Measurements from ENCODE around the gene OTOA. TPM values are rescaled to one million over a fixed set of nuclear protein-coding genes. Genes with fewer than 3 reads are reported as not detected.

OTOA gene
- total and polyA plus RNA-seq, 12 donors = 0.16 to 15.7 (median 0.90) TPM; not detected in 2

DNA sequence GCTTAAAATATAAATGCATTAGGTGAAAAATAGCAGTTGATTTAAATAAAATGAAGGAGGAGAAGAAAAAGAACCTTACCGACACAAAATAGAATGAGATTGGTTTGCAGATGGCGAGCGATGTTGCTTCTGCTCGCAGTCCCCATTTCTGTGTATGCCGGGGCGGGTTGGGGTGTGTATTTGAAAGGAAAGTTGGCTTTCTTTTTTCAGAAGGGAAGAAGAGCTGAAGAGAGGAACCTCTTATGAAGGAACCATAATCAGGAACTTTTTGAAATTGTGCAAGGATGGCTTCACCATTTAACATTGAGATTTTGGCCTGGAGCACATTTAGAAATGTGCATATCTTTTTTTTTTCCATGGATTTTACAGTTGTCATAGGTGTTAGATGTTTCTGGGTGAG is 11.3 kb upstream of the OTOA start, which contains the start of gene IGSF6:
Gene IGSF6 (minus strand): TSS at position 156 of the 400 bp plus-strand sequence. CDS start 10 bp downstream, at position 146.
- peaks cover 4 to 35% of the 10 kb centered on the region in 2 donors for H3K4me1 ChIP-seq (replicated peaks in 1 of 2)
- H3K36me3 ChIP-seq (replicated peaks in 1 of 2) = no peaks in the 10 kb centered on the region
- peak within 1 kb of the TSS in 1 of 4 donors; percentile 17 for H3K4me3 ChIP-seq
- peak in 1 of 2 donors; percentile 28 for TF ChIP-seq POLR2A (IDR thresholded peaks at IDR 0.05)
- TF ChIP-seq, protein P1, sequence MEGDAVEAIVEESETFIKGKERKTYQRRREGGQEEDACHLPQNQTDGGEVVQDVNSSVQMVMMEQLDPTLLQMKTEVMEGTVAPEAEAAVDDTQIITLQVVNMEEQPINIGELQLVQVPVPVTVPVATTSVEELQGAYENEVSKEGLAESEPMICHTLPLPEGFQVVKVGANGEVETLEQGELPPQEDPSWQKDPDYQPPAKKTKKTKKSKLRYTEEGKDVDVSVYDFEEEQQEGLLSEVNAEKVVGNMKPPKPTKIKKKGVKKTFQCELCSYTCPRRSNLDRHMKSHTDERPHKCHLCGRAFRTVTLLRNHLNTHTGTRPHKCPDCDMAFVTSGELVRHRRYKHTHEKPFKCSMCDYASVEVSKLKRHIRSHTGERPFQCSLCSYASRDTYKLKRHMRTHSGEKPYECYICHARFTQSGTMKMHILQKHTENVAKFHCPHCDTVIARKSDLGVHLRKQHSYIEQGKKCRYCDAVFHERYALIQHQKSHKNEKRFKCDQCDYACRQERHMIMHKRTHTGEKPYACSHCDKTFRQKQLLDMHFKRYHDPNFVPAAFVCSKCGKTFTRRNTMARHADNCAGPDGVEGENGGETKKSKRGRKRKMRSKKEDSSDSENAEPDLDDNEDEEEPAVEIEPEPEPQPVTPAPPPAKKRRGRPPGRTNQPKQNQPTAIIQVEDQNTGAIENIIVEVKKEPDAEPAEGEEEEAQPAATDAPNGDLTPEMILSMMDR (IDR thresholded peaks at IDR 0.05) = no peak
- H3K9me3 ChIP-seq (replicated peaks in 1 of 3) = no peaks in the 10 kb centered on the region
- DNase-seq = no peak
- H3K27me3 ChIP-seq = no peaks in the 10 kb centered on the region
- WGBS, 4 donors = 73 to 89% (median 83%) methylated on average over 6 of the region's 6 CpGs
- H3K27ac ChIP-seq = peak within 1 kb of the TSS in 3 of 5 donors; percentile 10 to 54 (median 21)
- intact Hi-C loops (cut with DNase I) = loop anchor here in 1 of 2 donors (5.0 kb wide), 1 partner anchor 55 kb away; no protein-coding TSS in a partner anchor

DNA sequence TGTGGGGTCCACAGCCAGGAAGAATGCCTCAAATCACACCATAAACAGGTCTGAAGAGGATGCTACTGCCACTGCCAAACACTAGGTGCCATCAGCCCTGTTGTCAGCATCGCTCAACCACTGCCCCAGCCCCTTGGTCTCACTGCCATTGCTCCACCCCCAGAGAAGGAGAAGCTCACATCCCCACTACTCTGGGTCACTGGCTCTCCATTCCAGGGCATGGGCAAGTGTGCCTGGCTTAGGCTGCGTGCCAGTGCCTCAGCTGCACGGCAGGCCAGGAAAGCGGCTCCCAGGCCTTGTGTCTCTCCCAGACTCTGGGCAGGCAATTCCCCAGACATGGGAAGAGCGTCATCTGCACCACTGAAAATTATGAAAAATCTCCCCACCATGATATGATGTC is 10.2 kb upstream of the OTOA start:
- peaks cover 4 to 40% of the 10 kb centered on the region in 2 donors for H3K4me1 ChIP-seq (replicated peaks in 1 of 2)
- peak overlapping the region in 2 of 5 donors; percentile 21 to 41 for H3K27ac ChIP-seq
- 67 to 90% (median 87%) methylated on average over 4 to 5 of the region's 5 CpGs for WGBS, 4 donors
- no peaks in the 10 kb centered on the region for H3K27me3 ChIP-seq
- H3K9me3 ChIP-seq (replicated peaks in 1 of 3) = no peaks in the 10 kb centered on the region
- DNase-seq = no peak
- intact Hi-C loops (cut with DNase I) = loop anchor here in 1 of 2 donors (5.0 kb wide), 1 partner anchor 54 kb away; no protein-coding TSS in a partner anchor
- H3K4me3 ChIP-seq = no peak overlapping the region
- H3K36me3 ChIP-seq (replicated peaks in 1 of 2) = no peaks in the 10 kb centered on the region
- TF ChIP-seq, protein P1 (IDR thresholded peaks at IDR 0.05) = no peak
- no peak for TF ChIP-seq POLR2A (IDR thresholded peaks at IDR 0.05)

DNA sequence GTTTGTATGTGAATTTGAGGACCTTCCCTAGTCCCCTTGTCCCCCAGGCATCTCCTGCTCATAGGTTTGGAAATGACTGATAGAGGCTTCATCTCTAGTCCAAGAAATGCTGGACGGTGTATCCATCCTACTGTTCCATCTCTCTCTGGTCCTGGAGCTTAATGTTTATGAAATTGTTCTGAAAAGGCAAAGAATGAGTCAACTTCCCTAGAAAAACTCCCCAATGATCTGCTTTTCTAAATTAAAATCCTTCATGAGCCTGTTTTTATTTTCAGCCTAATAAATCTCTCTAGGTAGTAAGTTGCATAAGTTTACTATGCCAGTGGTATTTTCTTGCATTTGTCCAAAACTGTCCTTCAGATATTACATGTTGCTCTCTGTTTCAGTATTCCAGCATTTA is 9.3 kb upstream of the OTOA start:
- H3K4me3 ChIP-seq = no peak overlapping the region
- no peaks in the 10 kb centered on the region for H3K9me3 ChIP-seq (replicated peaks in 1 of 3)
- H3K27me3 ChIP-seq = no peaks in the 10 kb centered on the region
- 42 to 50% (median 45%) methylated on average over 1 of the region's 1 CpG for WGBS, 4 donors
- no peaks in the 10 kb centered on the region for H3K36me3 ChIP-seq (replicated peaks in 1 of 2)
- peaks cover 4 to 40% of the 10 kb centered on the region in 2 donors for H3K4me1 ChIP-seq (replicated peaks in 1 of 2)
- DNase-seq = no peak
- intact Hi-C loops (cut with DNase I) = loop anchor here in 1 of 2 donors (5.0 kb wide), 1 partner anchor 53 kb away; no protein-coding TSS in a partner anchor
- TF ChIP-seq POLR2A (IDR thresholded peaks at IDR 0.05) = no peak
- TF ChIP-seq, protein P1 (IDR thresholded peaks at IDR 0.05) = no peak
- H3K27ac ChIP-seq = peak overlapping the region in 3 of 5 donors; percentile 24 to 41 (median 31)

DNA sequence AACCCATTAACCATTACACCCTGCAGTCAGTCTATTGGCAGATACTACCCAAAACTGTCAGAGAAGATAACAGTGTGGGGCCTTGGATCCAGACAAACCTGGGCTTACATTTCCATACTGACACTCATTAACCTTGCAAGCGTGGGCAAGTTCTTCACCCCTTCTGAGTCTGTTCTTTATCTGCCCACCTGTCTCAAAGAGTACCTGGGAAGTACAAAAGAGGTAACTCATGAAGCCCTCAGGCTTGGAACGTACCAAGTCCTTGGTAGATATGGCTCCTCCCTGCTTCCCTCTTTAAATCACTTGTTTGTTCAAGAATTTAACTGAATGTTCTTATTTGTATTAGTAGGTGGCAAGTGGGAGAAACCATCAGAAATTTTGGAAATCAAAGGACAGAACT is 8.9 kb upstream of the OTOA start:
- Histone ChIP-seq H3K27me3 (no peaks in the 10 kb centered on the region), H3K36me3 (replicated peaks in 1 of 2) (no peaks in the 10 kb centered on the region), H3K27ac (peak overlapping the region in 3 of 5 donors; percentile 24 to 41 (median 27)), H3K4me3 (no peak overlapping the region), H3K4me1 (replicated peaks in 1 of 2) (peaks cover 4 to 40% of the 10 kb centered on the region in 2 donors), H3K9me3 (replicated peaks in 1 of 3) (no peaks in the 10 kb centered on the region)
- no peak for DNase-seq
- 33 to 57% (median 48%) methylated on average over 2 of the region's 2 CpGs for WGBS, 4 donors
- intact Hi-C loops (cut with DNase I) = loop anchor here (5.0 kb wide), 1 partner anchor 52 kb away; no protein-coding TSS in a partner anchor
- TF ChIP-seq POLR2A (IDR thresholded peaks at IDR 0.05) = no peak
- TF ChIP-seq, protein P1 (IDR thresholded peaks at IDR 0.05) = no peak
